Gastroesophageal sphincter (tissue), 3 donors: ENCODE data around the gene LARP1.

Source experiments
- CTCF ChIP-seq, 4 experiments: fragments of 200-600 bp in 2 of 4; fragments of 450-650 bp in 2 of 4; sonication (generic) in 1 of 4; IDR thresholded peaks; one replicate each; pipeline ENCODE4 v1.5.1; 2017 to 2019; ENCODE audit warnings: antibody characterized with exemption in 4 of 4, mild to moderate bottlenecking in 2 of 4, moderate library complexity in 2 of 4
- EP300 ChIP-seq: sonication (generic); formaldehyde crosslinking; IDR thresholded peaks from one replicate; pipeline ENCODE4 v1.6.1; 2017; ENCODE audit warnings: antibody characterized with exemption, mild to moderate bottlenecking
- POLR2A ChIP-seq, 2 donors: fragments of 450-650 bp; IDR thresholded peaks; one replicate each; pipeline ENCODE4 v1.6.1; 2017; ENCODE audit warnings: antibody characterized with exemption in 2 of 2, mild to moderate bottlenecking in 2 of 2, moderate library complexity in 1 of 2
- POLR2AphosphoS5 ChIP-seq: sonication (generic); formaldehyde crosslinking; IDR thresholded peaks from one replicate; pipeline ENCODE4 v1.6.1; 2017; ENCODE audit warnings: antibody characterized with exemption

- TF ChIP-seq POLR2A (IDR thresholded peaks at IDR 0.05) (no peak), CTCF (IDR thresholded peaks at IDR 0.05) (no peak), EP300 (no peak), POLR2AphosphoS5 (no peak)
These were observed 81.0 kb downstream of the LARP1 start for GRCh38 chr5:154836225-154836624.
